ENCODE data around the gene PACRG.

Gene PACRG

DNA sequence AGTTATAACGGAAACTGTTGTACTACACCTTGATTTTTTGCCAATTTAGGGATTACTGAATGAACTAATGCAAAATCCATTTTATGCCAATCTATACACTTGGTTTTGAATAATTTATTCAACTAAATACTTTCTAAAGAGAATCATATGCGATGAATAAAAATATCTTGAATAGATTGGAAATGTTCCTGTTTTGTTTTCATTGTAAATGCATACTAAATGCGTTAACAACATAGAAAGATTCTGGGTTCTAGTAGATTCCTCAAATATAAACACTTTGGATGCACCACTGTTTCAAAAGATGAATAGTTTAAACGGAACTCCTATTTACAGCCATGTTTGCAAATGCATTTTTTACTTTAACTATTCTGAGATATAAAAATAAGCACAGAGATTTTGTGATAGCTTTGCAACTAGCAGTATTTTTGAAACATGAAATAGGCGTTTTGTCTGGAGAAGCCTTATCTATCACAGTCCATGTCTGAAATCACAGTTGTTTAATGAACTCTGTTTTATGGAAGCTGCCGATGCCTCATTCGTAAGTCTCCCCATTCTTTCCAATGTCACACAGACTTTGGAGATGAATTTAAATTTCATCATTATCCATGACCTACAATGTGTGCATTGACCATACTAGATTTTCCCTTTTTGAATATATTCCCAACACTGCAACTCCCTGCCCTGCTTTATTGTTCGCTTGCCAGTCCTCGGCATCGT lies 409.1 kb downstream of the PACRG start:
- ATAC-seq: no peak
- TF ChIP-seq TSHZ2 (CRISPR knock-in tag; IDR thresholded peaks at IDR 0.05): no peak
- TF ChIP-seq, protein P1, sequence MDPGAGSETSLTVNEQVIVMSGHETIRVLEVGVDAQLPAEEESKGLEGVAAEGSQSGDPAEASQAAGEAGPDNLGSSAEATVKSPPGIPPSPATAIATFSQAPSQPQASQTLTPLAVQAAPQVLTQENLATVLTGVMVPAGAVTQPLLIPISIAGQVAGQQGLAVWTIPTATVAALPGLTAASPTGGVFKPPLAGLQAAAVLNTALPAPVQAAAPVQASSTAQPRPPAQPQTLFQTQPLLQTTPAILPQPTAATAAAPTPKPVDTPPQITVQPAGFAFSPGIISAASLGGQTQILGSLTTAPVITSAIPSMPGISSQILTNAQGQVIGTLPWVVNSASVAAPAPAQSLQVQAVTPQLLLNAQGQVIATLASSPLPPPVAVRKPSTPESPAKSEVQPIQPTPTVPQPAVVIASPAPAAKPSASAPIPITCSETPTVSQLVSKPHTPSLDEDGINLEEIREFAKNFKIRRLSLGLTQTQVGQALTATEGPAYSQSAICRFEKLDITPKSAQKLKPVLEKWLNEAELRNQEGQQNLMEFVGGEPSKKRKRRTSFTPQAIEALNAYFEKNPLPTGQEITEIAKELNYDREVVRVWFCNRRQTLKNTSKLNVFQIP (CRISPR knock-in tag; IDR thresholded peaks at IDR 0.05; ENCODE audit: borderline replicate concordance, low read depth): no peak
- no peak for TF ChIP-seq BACH2 (CRISPR knock-in tag; IDR thresholded peaks at IDR 0.05; ENCODE audit: borderline replicate concordance)
- TF ChIP-seq ZFP3 (CRISPR knock-in tag; IDR thresholded peaks at IDR 0.05): no peak
- TF ChIP-seq TCF4 (CRISPR knock-in tag; IDR thresholded peaks at IDR 0.05; ENCODE audit: borderline replicate concordance): no peak
- TF ChIP-seq CSRNP3 (CRISPR knock-in tag; IDR thresholded peaks at IDR 0.05): no peak
- TF ChIP-seq TOX (CRISPR knock-in tag; IDR thresholded peaks at IDR 0.05; ENCODE audit: borderline replicate concordance): no peak
- no peak for TF ChIP-seq GLIS3 (CRISPR knock-in tag; IDR thresholded peaks at IDR 0.05)
- no peak for TF ChIP-seq ZNF565 (CRISPR knock-in tag; conservative IDR thresholded peaks at IDR 0.05; ENCODE audit: low read depth)
- no peak for TF ChIP-seq CSDC2 (CRISPR knock-in tag; IDR thresholded peaks at IDR 0.05)
- TF ChIP-seq ZC3H10 (CRISPR knock-in tag; IDR thresholded peaks at IDR 0.05): no peak
- TF ChIP-seq ISL1 (CRISPR knock-in tag; IDR thresholded peaks at IDR 0.05): no peak
- TF ChIP-seq OSR1 (CRISPR knock-in tag; IDR thresholded peaks at IDR 0.05): no peak
- no peak for TF ChIP-seq ARNTL (CRISPR knock-in tag; IDR thresholded peaks at IDR 0.05; ENCODE audit: borderline replicate concordance, low read depth)
- no peak for TF ChIP-seq ESRRG (CRISPR knock-in tag; IDR thresholded peaks at IDR 0.05)
- no peak for TF ChIP-seq ZFP30 (CRISPR knock-in tag; IDR thresholded peaks at IDR 0.05)
- TF ChIP-seq SNAI2 (CRISPR knock-in tag; IDR thresholded peaks at IDR 0.05): no peak

DNA sequence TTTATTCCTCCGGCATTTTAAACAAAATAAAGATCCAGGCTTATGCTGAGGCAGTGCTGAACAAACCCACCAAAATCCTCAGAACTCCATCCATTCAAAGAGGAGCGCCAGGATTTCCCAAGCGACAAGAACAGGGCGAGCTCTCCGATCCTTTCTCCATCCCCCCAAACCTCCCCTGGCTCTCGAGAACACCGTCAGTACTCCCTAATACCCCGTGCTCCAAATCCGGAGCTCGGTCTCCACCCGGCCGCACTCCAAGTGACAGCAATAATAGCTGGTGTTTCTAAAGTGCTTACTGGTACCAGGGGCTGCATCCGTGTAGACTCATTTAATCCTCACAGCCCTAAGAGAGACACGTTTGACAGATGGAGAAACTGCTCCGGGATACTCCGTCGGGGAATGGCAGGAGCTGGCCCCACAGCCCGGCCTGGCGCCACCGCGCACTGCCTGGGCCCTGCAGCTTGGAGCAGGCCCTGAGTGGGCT lies 409.7 kb downstream of the PACRG start:
- no peak for TF ChIP-seq TCF4 (CRISPR knock-in tag; IDR thresholded peaks at IDR 0.05; ENCODE audit: borderline replicate concordance)
- ATAC-seq: no peak

DNA sequence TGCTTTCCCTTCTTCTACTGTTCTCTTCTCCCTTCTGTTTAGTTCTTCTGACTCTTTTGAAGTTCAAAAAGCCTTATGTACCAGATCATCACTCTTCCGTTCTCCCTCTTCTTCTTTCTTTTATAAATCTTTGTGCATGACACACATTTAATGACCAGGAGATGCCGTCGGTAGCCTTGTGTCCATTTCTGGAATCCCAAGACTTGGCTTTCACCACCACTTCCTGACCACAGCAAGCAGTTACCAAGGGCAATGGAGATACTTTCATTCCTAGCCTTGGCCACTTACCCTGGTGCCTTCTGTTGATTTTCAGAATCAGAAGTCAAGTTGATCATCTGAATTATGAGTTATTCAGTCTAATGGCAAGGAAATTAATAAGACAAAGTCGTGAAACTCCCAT lies 418.3 kb downstream of the PACRG start:
- ATAC-seq: no peak
- TF ChIP-seq ZC3H10 (CRISPR knock-in tag; IDR thresholded peaks at IDR 0.05): no peak
- no peak for TF ChIP-seq ARNTL (CRISPR knock-in tag; IDR thresholded peaks at IDR 0.05; ENCODE audit: borderline replicate concordance, low read depth)

GRCh38 chr6:163147994-163148393 lies 420.2 kb downstream of the PACRG start:
- ATAC-seq: no peak
- TF ChIP-seq ZFP30 (CRISPR knock-in tag; IDR thresholded peaks at IDR 0.05) (no peak), BACH2 (CRISPR knock-in tag; IDR thresholded peaks at IDR 0.05; ENCODE audit: borderline replicate concordance) (no peak), ARNTL (CRISPR knock-in tag; IDR thresholded peaks at IDR 0.05; ENCODE audit: borderline replicate concordance, low read depth) (no peak), ZNF70 (CRISPR knock-in tag; IDR thresholded peaks at IDR 0.05) (no peak), CSRNP3 (CRISPR knock-in tag; IDR thresholded peaks at IDR 0.05) (no peak), ZNF8 (CRISPR knock-in tag; IDR thresholded peaks at IDR 0.05) (no peak), TOX (CRISPR knock-in tag; IDR thresholded peaks at IDR 0.05; ENCODE audit: borderline replicate concordance) (no peak), PPARA (CRISPR knock-in tag; IDR thresholded peaks at IDR 0.05; ENCODE audit: borderline replicate concordance) (no peak), ZNF565 (CRISPR knock-in tag; conservative IDR thresholded peaks at IDR 0.05; ENCODE audit: low read depth) (no peak), ESRRG (CRISPR knock-in tag; IDR thresholded peaks at IDR 0.05) (no peak)
- TF ChIP-seq, protein P1 (CRISPR knock-in tag; IDR thresholded peaks at IDR 0.05; ENCODE audit: borderline replicate concordance, low read depth): no peak
- TF ChIP-seq, protein P2, sequence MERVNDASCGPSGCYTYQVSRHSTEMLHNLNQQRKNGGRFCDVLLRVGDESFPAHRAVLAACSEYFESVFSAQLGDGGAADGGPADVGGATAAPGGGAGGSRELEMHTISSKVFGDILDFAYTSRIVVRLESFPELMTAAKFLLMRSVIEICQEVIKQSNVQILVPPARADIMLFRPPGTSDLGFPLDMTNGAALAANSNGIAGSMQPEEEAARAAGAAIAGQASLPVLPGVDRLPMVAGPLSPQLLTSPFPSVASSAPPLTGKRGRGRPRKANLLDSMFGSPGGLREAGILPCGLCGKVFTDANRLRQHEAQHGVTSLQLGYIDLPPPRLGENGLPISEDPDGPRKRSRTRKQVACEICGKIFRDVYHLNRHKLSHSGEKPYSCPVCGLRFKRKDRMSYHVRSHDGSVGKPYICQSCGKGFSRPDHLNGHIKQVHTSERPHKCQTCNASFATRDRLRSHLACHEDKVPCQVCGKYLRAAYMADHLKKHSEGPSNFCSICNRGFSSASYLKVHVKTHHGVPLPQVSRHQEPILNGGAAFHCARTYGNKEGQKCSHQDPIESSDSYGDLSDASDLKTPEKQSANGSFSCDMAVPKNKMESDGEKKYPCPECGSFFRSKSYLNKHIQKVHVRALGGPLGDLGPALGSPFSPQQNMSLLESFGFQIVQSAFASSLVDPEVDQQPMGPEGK (CRISPR knock-in tag; IDR thresholded peaks at IDR 0.05; ENCODE audit: borderline replicate concordance): no peak
